ENCODE measurements around the gene SNAP25.

Gene SNAP25

DNA sequence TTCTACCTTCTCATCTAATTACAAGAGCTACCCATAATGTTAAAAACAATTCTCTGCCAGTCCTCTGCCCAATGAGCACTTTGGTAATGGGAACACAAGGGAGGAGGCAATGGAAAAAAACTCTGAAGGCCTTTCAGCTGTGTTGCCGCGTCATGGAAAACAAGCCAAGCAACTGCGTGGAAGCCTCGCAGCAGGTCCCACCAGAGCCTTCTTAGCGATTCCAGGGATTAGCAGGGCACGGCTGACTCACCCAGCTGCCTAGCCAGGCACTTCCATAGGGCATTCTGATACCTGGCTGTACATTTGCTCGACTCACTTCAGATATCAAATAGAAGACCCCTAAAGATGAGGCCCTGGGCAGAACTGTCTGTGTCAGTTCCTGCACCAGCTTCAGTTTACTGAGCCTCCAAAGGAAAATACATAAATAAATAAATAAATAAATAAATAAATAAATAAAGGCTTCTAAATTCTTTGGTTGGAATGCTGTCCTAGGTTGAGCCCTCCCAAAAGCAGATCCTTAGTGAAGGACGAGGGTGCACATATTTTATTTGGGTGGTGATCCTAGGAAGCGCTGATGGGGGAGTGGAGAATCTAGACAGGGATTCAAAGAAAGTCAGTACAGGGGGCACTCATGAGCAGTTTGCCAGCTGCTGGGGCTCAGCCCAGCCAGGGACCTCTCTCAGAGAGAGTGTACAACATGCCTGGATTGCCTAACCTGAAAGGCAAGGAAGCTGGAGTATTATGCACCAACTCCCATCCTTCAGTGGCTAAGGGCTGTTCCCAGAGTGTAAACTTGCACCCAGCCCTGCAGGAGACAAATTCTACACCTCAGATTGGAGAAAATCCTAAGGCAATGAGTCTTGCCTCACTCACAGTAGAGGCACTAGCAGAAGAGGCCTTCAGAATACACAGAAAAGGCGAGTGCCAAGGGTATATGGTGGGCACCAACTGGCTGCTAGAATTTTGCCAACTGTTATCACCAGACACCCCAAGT is 18.2 kb downstream of the SNAP25 start:
- Mint-ChIP-seq H3K4me3 (no peak overlapping the region), H3K27me3 (peaks cover 7% of the 10 kb centered on the region), H3K9me3 (peaks cover 0 to 8% of the 10 kb centered on the region in 2 donors), H3K4me1 (no peaks in the 10 kb centered on the region), H3K27ac (no peak overlapping the region)
- no peak for DNase-seq
- ATAC-seq: no peak

DNA sequence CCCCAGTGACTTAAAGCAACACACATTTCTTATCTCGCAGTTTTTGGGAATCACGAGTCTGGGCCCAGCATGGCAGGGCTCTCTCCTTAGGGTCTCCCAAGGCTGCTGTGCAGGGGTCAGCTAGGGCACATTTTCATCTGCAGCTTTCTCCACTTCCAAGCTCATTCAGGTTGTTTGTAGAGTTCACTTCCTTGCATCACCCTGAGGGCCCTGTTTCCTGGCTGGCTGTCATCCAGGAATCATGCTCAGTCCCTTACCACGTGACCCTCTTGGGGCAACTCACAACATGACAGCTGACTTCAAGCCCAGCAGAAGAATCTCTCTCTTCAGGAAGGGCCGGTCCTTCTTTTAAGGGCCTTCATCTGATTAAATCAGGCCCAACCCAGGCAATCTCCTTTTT is 21.3 kb downstream of the SNAP25 start:
- no peaks in the 10 kb centered on the region for H3K4me1 Mint-ChIP-seq
- H3K9me3 Mint-ChIP-seq: peaks cover 0 to 8% of the 10 kb centered on the region in 2 donors
- no peak for ATAC-seq
- no peaks in the 10 kb centered on the region for H3K27me3 Mint-ChIP-seq
- no peak overlapping the region for H3K4me3 Mint-ChIP-seq
- H3K27ac Mint-ChIP-seq: no peak overlapping the region
- no peak for DNase-seq

DNA sequence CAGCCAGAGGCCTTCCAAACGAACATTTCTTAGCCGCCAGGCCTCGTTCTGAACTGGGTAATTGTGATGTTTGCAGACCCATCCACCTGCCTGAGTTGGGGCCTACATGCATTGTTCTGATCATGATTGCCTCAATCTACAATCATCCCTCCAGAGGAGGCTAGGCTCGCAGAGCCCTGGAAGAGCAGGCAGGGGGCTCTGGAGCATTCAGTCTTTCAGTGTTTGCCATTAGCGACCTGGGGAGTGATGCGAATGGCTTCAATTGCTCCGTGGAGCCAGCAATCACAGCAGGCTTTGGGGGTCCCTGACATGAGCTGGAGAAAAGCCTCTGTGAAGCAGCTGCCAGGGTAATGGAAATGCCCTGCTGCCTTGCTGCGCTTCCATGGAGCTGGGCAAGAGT is 22.0 kb downstream of the SNAP25 start:
- ATAC-seq: no peak

DNA sequence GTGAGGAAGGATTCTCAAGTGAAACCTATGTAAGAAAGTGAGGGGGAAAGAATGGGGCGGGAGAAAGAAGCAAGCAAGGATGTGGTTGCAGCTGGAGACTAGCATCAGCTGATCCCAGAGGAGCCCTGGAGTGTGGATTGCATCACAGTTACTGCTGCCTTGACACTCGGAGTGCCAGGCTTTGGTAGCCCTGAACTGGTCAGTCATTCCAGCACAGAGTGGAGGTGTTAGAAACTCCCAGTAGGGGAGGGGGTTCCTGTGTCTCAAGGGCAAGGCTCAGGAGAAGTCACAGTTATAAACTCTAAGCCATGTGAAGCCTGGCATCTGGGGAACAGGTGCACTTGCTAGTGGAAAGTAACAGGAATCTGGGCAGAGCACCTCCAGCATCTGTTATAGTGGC is 23.5 kb downstream of the SNAP25 start:
- Mint-ChIP-seq H3K4me3 (no peak overlapping the region), H3K27me3 (no peaks in the 10 kb centered on the region), H3K9me3 (peaks cover 0 to 8% of the 10 kb centered on the region in 2 donors), H3K27ac (no peak overlapping the region), H3K4me1 (no peaks in the 10 kb centered on the region)
- no peak for DNase-seq
- ATAC-seq: no peak

More for the DNA sequence above, 22.0 kb downstream of the SNAP25 start:
- DNase-seq: no peak
- Mint-ChIP-seq H3K4me1 (no peaks in the 10 kb centered on the region), H3K4me3 (no peak overlapping the region), H3K27me3 (no peaks in the 10 kb centered on the region), H3K27ac (no peak overlapping the region), H3K9me3 (peaks cover 0 to 8% of the 10 kb centered on the region in 2 donors)

DNA sequence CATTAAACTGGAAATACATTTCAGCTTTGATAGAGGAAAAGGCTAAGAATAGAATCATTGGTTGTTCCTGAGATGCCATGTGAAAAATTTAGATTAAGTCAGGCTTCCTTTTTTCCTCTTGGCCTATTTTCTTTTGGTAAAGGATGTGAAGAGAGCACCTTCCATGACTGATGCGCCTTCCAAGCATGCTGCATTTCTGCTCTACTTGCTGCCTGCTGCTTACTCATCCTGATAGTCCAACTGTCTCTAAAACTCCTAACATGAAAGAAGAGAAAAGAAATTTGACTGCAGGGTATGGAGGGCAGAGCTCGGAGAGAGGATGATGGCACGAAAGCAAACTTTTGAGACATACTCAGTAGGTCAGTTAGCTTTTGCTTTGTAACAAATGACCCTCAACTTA is 28.8 kb downstream of the SNAP25 start:
- Mint-ChIP-seq H3K9me3 (no peaks in the 10 kb centered on the region), H3K4me3 (no peak overlapping the region), H3K27ac (no peak overlapping the region), H3K4me1 (no peaks in the 10 kb centered on the region), H3K27me3 (no peaks in the 10 kb centered on the region)
- no peak for ATAC-seq
- no peak for DNase-seq

DNA sequence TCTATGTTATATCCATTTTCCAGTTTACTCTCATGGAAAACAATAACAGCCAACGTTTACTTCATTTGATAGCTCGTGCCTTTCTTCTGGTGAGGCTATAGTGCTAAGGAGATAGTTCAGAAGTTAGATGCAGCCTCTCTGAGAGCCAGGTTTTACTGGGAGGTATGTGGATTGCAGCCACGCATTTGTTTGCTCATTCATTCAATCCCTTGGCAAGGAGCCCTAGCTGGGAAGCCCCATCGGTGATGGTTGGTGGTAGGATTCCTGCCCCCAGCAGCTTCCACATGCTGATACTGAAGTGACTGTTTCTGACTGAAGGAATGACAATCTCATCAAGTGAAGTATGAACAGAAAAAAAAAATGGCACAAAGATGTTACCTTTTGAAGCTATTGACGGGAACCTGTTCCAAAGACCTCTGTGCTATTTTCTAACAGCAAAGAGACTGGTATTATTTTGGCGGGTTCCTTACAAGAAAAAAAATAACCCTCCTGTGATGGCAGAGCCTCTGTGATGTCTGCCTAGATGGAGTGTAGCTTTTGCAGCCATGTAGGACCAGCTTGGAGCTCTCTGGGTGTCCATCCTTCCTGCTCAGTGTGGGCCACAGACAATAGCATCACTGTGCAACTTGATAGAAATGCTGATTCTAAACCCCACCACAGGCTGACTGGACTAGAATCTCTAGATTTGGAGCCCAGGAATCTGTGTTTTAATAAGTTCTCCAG is 30.6 kb downstream of the SNAP25 start:
- ATAC-seq: no peak
- no peak overlapping the region for H3K4me3 Mint-ChIP-seq
- H3K27me3 Mint-ChIP-seq: no peaks in the 10 kb centered on the region
- no peaks in the 10 kb centered on the region for H3K4me1 Mint-ChIP-seq
- no peaks in the 10 kb centered on the region for H3K9me3 Mint-ChIP-seq
- H3K27ac Mint-ChIP-seq: no peak overlapping the region
- DNase-seq: no peak

DNA sequence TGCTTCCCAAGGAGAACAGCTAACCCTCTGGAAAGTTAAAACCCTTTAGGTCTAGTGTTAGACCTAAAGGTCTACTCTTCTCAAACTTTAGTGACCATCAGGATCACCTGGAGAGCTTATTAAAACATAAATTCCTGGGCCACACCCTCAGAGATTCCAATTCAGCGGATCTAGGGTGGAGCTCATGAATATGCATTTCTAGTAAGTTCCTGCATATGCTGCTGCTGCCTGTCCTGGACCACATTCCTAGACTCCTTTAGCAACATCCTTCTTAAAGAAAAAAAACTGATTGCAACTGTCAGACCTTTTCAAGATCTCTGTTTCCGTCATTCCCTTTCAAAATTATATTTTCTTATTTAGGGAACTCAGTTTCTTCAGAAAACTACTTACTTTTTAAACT is 31.2 kb downstream of the SNAP25 start:
- Mint-ChIP-seq H3K27me3 (no peaks in the 10 kb centered on the region), H3K4me3 (no peak overlapping the region), H3K27ac (no peak overlapping the region), H3K4me1 (no peaks in the 10 kb centered on the region), H3K9me3 (no peaks in the 10 kb centered on the region)
- no peak for DNase-seq
- ATAC-seq: no peak

DNA sequence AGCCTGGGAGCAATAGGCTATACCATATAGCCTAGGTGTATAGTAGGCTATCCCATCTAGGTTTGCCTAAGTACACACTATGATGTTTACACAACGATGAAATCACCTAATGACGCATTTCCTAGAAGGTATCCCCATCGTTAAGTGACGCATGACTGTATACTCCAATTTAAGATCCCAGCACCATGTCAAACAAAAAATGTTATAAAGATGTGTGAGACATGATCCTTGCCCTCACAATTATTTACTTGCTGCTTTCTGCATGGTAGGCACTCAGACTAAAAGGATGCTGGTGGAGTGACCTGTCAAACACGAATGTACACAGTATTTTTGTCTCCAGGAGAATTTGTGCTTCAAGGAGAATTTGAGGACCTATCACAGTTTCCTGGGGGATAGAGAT is 32.3 kb downstream of the SNAP25 start:
- H3K27me3 Mint-ChIP-seq: no peaks in the 10 kb centered on the region
- no peak overlapping the region for H3K4me3 Mint-ChIP-seq
- no peak for ATAC-seq

DNA sequence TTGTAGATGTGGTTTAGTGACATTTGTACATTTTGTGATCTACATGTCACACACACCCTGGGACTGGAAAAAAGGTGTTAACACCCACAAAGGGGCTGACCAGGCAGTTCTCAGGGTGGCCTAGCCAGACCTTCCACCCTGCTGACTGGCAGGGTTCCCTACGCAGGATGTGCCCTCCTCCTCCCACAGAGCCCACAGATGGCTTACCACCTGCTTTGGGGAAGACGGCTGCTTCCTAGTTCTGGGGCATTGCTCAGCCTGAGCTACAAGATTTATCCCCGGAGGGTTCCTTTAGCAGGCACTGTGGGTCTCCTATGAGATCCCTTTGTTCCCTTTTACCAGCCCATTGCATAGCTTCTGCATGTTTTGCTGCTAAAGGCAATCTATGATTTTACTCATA is 35.1 kb downstream of the SNAP25 start:
- Mint-ChIP-seq H3K4me3 (no peak overlapping the region), H3K4me1 (no peaks in the 10 kb centered on the region), H3K27me3 (no peaks in the 10 kb centered on the region), H3K9me3 (no peaks in the 10 kb centered on the region), H3K27ac (no peak overlapping the region)
- DNase-seq (no peak), ATAC-seq (no peak)

More for the DNA sequence above, 32.3 kb downstream of the SNAP25 start:
- Mint-ChIP-seq H3K27ac (no peak overlapping the region), H3K4me1 (no peaks in the 10 kb centered on the region), H3K9me3 (no peaks in the 10 kb centered on the region)
- DNase-seq: no peak

DNA sequence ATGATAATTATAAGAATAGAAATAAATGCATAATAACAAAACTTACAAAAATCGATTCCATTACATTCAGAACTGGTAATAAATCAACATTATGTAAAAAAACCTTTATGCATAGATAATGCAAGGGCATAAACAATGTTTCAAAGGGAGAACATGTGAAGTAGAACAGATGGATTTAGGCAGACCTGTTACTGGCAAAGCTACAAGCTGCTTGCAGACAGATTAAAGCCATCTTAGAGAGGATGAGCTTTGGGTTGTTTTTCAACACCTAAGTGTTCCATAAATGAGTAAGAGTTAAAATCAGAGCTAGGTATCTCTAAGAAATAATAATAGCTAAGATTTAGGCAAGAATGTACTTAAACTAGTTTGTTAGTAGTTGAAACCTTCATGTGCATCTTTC is 37.2 kb downstream of the SNAP25 start:
- Mint-ChIP-seq H3K4me3 (no peak overlapping the region), H3K9me3 (no peaks in the 10 kb centered on the region), H3K27ac (no peak overlapping the region), H3K27me3 (no peaks in the 10 kb centered on the region), H3K4me1 (no peaks in the 10 kb centered on the region)
- DNase-seq (no peak), ATAC-seq (no peak)

DNA sequence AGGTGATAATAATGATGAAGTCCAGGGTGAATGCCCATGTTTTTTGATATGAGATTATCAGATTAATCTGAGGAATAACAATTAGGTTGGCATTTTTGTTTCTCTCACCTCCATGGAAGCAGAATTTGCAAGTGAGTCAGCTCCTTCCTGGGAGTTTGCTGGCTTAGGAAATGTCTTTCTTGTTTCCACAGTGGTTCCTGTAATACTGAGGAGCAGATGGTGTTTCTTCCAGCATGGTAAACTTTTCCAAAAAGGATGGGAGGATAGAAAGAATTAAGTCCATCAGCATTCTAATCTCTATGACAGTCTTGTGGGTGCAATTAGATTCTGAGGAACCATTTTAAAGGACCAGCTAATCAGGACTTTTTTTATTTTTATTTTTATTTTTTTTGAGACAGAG is 40.5 kb downstream of the SNAP25 start:
- no peak for ATAC-seq

DNA sequence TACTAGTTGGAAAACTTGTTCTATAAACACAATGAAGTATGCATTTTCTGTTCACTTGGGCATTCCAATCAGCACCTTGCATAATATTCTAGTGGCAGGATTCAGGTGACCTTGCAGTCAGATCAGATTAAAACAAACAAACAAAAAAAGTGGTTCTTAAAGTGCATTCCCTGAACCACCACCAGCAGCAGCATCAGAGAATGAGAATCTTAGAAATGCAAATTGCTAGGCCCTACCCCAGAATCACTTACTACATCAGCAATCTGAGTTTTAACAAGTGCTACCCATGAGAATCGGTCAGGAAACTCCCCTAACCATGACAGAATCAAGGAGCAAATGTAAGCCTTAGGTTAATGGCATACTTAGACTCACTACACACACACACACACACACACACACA is 41.7 kb downstream of the SNAP25 start:
- DNase-seq: no peak
- no peak overlapping the region for H3K4me3 Mint-ChIP-seq
- H3K9me3 Mint-ChIP-seq: no peaks in the 10 kb centered on the region
- no peaks in the 10 kb centered on the region for H3K27me3 Mint-ChIP-seq
- H3K4me1 Mint-ChIP-seq: no peaks in the 10 kb centered on the region
- peak overlapping the region in 1 of 2 donors; percentile 63 for H3K27ac Mint-ChIP-seq
- ATAC-seq: no peak

More for the DNA sequence above, 40.5 kb downstream of the SNAP25 start:
- Mint-ChIP-seq H3K4me1 (no peaks in the 10 kb centered on the region), H3K27me3 (no peaks in the 10 kb centered on the region), H3K27ac (no peak overlapping the region), H3K4me3 (no peak overlapping the region), H3K9me3 (no peaks in the 10 kb centered on the region)
- no peak for DNase-seq

DNA sequence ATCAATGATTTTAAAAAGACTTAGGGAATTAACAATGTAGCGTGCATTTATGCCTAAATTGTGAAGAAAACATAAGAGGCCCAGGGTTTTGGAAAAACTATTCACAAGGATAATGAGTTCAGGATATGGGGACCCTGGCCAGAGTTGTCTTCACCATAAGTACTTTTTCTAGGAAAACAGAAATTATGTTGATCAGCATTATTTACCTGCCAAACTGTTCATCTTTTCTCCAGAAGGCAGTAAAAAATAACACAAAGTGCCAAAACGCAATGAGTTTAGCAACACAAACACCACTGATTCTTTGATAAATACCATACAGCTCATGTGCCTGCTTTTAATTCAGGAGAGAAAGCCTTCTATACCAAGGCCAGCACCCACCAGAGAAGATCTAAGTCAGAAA is 43.1 kb downstream of the SNAP25 start:
- Mint-ChIP-seq H3K9me3 (no peaks in the 10 kb centered on the region), H3K27me3 (no peaks in the 10 kb centered on the region), H3K27ac (no peak overlapping the region), H3K4me3 (no peak overlapping the region), H3K4me1 (no peaks in the 10 kb centered on the region)
- no peak for ATAC-seq
- DNase-seq: no peak

DNA sequence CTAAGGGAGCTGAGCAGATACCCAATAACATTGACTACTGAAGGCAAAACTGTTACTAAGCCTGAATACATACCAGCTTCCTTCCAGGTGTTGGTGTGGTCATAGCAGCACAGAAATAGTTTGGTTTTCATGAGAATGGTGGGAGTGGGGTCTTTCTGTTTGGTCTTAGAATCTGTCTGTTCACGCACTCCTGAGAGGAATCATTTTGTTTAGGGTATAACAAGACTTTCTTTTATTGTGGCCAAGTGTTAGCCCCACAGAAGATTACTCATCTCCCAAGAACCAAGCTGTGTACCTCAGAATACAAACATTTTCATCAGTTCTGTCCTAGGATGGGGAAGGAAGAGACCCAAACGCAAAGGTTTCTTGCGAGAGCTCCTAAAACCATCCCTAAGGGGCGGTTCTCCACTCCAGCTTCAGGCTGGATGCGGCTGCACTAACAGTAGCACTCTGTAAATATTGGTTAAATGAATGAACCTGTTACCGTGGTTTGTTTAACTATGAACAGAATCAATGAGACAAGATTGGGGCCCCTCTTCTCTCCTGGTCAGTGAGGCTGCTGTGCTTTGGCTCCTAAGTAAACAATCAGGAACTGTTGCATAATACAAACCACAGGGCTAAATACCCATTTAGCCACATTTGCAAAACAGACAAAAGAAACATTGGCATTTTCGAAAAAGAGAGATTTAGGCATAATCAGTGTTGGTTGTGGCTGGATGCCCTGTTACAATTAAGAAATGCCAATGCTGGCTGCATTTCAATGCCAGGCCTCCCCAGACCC is 44.9 kb downstream of the SNAP25 start:
- no peak for ATAC-seq
- no peak overlapping the region for H3K27ac Mint-ChIP-seq
- no peaks in the 10 kb centered on the region for H3K9me3 Mint-ChIP-seq
- no peaks in the 10 kb centered on the region for H3K27me3 Mint-ChIP-seq
- H3K4me1 Mint-ChIP-seq: no peaks in the 10 kb centered on the region
- H3K4me3 Mint-ChIP-seq: no peak overlapping the region
- DNase-seq: no peak

DNA sequence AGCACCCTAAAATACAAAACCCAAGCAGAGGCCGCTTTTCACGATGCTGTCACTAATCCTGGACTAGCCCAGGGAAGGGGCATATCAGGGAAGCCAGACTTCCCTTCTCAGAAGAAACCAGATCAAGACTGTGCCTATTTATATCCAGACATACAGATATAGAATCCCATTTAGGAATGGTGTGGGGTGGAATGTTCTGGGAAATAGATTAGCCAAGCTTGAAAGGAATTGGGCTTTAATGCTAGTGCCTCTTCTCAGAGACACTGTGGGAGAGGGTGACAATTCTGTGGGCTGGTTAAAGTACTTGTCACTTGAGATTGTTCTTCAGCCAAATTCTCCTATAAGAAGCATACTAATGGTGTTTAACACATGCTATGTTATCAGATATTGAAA is 45.5 kb downstream of the SNAP25 start:
- Mint-ChIP-seq H3K9me3 (no peaks in the 10 kb centered on the region), H3K27me3 (no peaks in the 10 kb centered on the region), H3K27ac (no peak overlapping the region), H3K4me3 (no peak overlapping the region), H3K4me1 (no peaks in the 10 kb centered on the region)
- no peak for DNase-seq
- no peak for ATAC-seq

DNA sequence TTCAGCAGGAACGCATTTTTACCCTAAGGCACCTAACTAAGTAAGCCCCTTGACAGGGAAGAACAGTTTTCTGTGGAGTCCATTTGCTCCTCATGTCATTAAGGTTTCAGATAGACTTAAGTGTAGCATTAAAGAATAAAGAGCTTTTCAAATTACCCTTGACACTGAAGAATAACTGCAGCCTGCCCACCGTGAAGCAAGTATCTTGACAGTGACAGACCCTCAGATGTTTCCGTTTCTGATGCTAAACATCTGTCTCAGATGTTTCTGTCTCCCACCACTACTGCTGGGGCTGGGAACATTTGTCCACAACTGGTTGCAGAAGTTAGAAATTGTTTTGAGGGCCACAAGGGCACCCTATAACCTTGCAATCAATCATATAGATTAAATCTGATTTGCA is 50.0 kb downstream of the SNAP25 start:
- no peak overlapping the region for H3K27ac Mint-ChIP-seq
- H3K27me3 Mint-ChIP-seq: peaks cover 3% of the 10 kb centered on the region
- no peaks in the 10 kb centered on the region for H3K4me1 Mint-ChIP-seq
- no peak for DNase-seq
- no peaks in the 10 kb centered on the region for H3K9me3 Mint-ChIP-seq
- no peak overlapping the region for H3K4me3 Mint-ChIP-seq
- no peak for ATAC-seq
